Retina (tissue), 1 donor: ENCODE data around the gene OLIG2.

ENCODE experiments used
- DNase-seq: peaks from one replicate; pipeline ENCODE4 v3.0.0-alpha.2; 2016

Gene OLIG2

DNA sequence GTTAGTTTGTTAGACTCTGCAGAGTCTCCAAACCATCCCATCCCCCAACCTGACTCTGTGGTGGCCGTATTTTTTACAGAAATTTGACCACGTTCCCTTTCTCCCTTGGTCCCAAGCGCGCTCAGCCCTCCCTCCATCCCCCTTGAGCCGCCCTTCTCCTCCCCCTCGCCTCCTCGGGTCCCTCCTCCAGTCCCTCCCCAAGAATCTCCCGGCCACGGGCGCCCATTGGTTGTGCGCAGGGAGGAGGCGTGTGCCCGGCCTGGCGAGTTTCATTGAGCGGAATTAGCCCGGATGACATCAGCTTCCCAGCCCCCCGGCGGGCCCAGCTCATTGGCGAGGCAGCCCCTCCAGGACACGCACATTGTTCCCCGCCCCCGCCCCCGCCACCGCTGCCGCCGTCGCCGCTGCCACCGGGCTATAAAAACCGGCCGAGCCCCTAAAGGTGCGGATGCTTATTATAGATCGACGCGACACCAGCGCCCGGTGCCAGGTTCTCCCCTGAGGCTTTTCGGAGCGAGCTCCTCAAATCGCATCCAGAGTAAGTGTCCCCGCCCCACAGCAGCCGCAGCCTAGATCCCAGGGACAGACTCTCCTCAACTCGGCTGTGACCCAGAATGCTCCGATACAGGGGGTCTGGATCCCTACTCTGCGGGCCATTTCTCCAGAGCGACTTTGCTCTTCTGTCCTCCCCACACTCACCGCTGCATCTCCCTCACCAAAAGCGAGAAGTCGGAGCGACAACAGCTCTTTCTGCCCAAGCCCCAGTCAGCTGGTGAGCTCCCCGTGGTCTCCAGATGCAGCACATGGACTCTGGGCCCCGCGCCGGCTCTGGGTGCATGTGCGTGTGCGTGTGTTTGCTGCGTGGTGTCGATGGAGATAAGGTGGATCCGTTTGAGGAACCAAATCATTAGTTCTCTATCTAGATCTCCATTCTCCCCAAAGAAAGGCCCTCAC, at the start of gene OLIG2:
OLIG2 (plus strand) TSS at position 447 of the 954 bp plus-strand sequence. CDS start 928 bp downstream, outside the sequence.
- DNase-seq, result peak; percentile 82

DNA sequence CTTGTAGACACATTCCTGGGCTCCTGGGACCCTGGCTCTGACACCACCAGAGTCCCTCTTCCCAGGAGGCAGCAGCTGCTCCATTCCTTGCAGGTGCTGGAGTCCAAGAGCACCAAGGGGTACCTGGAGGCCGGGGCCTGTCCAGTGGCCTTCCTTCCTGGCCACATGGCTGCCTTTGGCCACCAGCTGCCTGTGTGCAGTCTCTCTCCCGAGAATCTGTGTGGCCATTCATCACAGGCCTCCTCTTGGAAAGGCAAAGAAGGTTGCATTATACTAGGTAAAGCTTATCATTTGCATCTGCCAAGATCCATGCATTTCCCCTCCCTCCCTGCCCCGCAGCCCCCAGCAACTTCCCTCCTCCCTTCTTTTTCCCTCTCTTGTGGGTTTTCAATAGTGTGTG, 48.9 kb upstream of the OLIG2 start:
- DNase-seq, result no peak

- DNase-seq, result peak; percentile 35
Measured at GRCh38 chr21:32977216-32977615, 48.5 kb upstream of the OLIG2 start.

DNA sequence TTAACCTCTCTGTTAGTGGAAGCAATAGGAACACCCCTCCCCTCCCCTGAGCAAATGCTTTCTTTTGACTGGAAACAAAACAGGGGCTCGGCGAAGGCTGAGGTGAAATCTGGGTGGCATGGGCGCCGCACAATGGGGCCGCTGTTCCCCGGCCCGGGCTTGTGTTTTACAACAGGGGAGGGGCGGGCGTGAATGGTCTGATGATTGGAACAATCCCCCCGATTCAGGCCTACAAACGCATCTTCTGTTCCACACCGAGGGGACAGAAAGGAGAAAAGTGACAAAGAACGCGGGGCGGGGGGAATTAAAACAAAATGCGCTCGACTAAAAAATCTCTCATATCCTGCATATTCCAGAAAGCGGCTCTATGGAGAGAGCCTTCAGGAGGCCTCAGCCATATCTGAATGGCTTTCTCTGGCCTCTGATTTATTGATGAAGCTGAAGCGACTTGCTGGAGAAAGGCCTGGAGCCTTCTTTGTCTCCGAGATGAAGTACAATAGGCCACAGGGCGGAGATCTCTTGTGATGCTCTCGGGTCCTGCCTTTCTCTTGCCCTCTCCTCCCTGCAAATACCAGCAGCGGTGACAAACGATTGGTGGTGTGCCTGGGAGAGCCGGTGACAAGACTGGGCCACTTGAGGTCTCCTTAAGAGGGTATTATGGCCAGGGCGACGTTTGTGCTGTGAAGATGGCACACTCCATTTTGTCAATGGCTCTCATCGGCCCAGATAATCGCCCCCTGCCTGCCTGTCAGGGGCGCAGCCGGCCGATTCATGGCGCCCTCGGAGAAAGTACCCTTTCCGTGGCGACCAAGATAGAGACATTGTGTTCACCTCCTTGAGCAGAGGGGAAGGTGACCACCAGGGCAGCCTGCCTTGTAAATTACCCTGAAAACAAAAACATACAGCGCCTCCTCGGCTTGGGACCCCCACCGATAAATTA, 47.1 kb upstream of the OLIG2 start:
- DNase-seq, result peak; percentile 62

- DNase-seq, result no peak
Measured at GRCh38 chr21:32979598-32980268, 46.0 kb upstream of the OLIG2 start.

DNA sequence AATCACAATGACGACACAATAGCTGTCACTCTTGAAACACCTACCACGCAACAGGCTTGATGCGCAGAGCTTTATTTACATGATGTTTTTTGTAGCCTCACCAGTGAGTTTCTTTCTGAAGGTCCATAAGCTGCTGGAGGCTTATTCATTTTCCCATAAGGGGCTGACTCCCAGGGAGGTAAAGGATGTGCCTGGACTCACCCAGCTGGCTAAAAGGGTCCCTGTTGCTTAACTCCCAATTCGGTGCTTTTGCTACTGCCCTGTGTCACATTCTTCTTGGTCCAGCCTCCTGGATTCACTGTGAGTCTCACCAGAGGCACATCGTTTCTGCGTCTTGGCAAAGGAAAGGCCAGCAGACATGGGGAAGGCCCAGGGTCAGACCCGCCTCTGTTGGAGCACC, 44.6 kb upstream of the OLIG2 start:
- no peak for DNase-seq

- peak; percentile 42 for DNase-seq
Measured at GRCh38 chr21:32990666-32991065, 35.1 kb upstream of the OLIG2 start.

DNA sequence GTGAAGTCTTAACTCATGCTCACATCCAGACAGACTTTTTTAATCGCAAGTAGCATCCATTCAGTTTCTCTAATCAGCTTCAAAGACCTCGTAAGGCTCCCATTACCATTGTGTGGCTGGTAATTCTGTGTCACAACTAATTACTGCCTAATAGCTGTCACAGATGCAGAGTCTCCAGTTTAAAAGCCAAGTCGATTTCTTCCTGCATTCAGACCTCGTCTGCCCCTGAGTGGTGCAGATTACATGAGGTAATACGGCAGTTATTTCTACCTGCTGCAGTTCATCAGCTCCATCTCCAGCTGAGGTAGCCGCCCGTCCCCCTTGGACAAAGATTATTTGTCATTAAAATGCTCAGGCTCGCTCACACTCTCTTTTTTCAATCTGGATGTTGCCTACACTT, 34.4 kb upstream of the OLIG2 start:
- DNase-seq, result peak; percentile 79

DNA sequence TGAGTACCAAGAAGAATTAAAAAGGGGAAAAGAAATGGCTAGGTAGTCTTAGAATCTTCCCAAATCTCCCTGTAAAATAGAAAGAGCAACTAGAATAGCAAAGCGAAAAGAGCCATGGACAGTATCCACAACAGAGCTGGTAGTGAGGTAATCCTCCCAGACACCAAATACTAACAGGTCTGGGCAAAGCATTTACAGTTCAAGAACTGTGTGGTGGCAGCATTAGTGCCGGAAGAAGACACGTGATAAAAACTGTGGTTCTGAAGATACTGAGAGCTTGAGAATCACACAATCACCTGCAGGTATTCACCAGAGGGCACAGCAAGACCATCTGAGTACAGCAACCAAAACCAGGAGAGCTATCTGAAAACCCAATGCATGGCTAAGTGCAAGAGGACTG, 31.8 kb upstream of the OLIG2 start:
- no peak for DNase-seq

DNA sequence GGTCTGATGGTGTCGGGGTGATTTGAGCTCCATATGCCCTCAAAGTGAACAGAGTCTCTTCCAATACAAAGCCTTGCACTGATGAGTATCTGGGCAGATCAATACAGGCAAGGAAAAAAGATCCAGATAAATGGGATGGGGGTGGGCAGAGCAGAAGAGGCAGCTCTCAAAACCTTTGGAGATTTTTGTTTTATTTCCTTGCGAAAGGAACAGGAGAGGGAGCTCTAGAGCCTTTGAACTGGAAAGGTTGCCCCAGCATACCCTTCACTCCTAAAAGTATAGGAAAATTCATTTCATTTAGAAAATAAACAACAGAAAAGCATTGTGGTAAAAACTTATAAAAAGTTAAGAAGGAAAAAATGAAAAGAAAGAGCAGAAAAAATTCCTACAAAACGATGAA, 31.4 kb upstream of the OLIG2 start:
- DNase-seq, result no peak

GRCh38 chr21:33007747-33008146, 18.0 kb upstream of the OLIG2 start:
- no peak for DNase-seq

DNA sequence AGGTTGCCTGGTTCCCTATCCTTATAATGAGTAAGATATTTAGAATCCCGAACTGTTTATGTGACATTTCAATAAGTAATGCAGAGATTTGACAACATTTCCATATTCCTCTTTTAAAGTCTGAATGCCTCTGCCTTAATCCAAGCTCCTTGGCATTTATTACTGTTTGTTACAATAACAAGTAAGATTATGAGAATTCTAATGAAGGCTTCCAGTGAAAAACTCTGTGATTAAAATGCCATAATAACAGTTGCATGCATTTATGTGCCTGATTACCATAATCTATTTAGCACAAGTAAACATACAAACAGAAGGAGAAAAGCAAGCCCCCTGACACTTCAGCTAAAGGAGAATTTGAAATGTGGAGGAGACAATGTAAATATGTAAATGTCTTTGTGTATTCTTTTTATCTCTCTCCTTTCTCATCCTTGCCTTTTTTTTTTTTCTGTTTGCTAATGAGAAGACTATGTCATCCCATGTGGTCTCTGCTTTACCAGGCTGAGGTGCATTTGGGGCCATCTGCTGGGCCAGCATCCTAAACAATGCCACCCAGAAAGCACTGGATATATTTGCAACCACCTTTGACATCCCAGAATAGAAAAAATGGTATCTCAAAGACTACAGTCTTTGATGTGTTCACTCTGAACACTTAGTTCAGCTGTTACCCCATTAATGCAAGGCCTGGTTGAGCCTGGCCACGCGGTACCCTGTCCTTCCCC, 17.2 kb upstream of the OLIG2 start:
- DNase-seq, result no peak

DNA sequence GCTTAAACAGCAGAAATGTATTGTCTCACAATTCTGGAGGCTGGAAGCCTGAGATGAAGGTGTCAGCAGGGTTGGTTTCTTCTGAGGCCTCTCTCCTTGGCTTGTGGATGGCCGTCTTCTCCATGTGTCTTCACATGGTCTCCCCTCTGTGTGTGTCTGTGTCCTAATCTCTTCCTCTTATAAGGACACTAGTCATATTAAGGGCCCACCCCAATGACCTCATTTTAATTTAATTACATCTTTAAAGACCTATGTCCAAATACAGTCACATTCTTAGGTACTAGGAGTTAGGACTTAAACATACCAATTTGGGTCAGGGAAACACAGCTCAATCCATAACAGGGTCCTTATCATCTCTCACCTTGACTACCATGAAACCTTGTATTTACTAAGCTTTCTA, 14.8 kb upstream of the OLIG2 start:
- DNase-seq, result no peak

DNA sequence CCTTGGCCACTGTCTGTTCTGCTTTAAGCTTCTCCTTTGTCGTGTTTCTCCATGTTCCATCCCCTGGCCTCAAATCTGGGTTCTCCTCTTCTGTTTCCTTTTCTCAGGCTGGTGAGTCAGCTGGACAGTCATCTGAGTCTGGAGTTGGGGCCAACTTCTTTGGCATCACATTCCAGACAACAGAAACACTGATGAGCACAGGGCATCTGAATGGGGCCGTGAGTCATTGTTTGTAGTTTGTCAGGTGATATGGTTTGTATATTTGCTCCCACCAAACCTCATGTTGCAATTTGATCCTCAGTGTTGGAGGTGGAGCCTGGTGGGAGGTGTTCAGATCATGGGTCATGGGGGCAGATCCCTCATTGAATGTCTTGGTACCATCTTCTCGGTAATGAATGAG, 14.3 kb upstream of the OLIG2 start:
- DNase-seq, result no peak

GRCh38 chr21:33013626-33014025, 12.1 kb upstream of the OLIG2 start:
- no peak for DNase-seq

GRCh38 chr21:33014331-33014730, 11.4 kb upstream of the OLIG2 start:
- no peak for DNase-seq

GRCh38 chr21:33015096-33015495, 10.6 kb upstream of the OLIG2 start:
- DNase-seq, result no peak

DNA sequence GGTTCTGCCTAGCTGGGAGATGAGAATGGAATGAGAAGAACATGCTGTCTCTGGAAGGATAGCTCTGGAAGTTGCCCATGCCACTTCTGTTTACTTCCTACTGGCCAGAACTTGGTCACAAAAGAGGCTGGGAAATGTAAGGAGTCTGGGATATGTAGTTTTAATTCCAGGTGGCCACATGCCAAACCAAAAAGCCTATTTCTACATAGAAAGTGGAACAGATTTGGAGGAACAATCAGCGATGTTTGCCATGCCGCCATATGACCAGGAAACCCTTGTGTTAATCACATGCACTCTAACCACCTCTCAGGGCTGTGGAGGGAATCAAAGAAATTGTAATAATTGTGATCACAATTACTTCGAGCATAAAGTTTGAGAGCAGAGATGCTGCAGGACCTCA, 10.0 kb upstream of the OLIG2 start:
- DNase-seq, result no peak

- DNase-seq, result peak; percentile 26
Measured at GRCh38 chr21:33018707-33019465, 6.8 kb upstream of the OLIG2 start.

- no peak for DNase-seq
Measured at GRCh38 chr21:33019516-33019884, 6.2 kb upstream of the OLIG2 start.

DNA sequence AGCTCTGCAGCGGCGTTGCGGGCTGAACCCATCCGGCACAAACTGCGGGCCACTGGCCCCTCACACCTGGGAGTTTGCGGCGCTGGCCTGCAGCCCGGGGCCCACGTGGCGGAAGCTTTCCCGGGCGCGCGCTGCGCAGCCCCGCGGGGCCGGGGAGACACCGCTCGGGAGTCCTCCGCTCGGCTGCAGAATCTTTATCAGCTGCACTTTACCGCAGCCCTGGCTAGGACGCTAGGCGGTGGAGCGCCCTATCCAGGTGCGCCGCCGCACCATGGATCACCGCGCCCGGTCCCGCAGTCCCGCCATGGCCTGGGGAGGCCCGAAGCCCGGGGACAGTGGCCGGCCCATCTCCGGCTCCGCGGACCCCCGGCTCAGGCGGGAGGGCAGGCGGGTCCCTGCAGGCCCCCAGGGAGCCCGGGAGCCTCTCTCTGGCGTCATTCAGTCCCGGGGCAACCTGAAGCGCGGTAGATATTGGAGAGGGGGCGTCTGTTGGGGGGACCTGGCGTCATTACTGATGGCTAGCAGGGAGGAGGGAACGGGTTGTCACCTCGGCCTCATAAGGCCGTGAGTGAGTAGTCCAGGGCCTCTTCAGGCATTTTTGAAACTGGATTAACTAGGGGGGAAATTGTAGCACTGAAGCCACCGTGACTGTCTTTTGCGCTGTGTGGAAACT, 5.7 kb upstream of the OLIG2 start:
- DNase-seq, result peak; percentile 76
